ENCODE data around the gene CECR2.

Gene CECR2

DNA sequence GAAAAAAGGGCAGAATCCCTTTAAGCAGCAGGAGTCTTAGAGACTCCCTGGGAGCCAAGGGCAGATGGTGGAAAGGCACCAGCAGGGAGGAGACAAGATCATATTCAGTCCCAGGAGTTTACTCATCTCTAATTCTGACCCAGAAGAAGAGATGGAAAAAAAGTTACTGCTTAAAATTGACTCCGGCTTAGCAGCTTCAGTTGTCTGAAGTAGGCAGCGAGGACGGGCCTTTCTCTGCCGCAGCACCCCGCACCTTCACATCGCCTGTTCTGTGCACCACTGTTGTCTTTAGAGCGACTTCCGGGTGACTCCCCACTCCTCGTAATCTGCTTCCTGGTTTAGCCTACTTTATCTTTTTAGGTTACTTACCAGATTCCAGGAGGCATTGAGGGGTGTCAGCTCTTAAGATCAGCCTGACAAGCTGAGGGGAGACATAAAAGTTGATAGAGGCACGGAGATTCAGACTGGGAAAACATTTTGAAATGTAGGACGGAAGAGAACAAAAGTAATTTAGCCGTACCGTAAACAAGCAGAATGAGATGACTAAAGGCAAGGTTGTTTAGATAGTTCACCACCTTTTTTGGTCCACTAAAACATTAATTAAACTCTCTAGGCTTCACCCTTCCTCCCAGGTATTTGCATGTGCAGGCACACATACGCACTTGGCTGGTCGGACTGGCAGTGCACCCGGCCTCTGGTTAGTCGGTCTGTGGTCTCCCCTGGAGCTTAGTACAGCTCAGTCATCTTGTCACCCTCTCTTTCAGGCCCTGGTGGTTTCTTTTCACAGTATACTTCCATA lies 74.3 kb downstream of the CECR2 start:
- H3K4me1 Mint-ChIP-seq, result no peaks in the 10 kb centered on the region
- no peak overlapping the region for H3K27ac Mint-ChIP-seq
- no peaks in the 10 kb centered on the region for H3K36me3 Mint-ChIP-seq
- no peaks in the 10 kb centered on the region for H3K27me3 Mint-ChIP-seq
- H3K9me3 Mint-ChIP-seq, result no peaks in the 10 kb centered on the region
- H3K4me3 Mint-ChIP-seq, result no peak overlapping the region

DNA sequence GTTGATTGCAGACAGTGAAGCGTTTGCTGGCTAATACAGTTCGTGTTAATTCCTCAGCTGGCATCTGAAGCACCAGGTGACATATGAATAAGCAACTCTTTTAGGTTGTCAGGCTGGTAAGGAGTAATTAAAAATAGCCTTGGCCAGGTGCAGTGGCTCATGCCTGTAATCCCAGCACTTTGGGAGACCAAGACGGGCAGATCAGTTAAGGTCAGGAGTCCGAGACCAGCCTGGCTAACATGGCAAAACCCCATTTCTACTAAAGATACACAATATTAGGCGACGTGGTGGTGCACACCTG lies 74.9 kb downstream of the CECR2 start:
- Mint-ChIP-seq H3K9me3 (no peaks in the 10 kb centered on the region), H3K27ac (no peak overlapping the region), H3K4me1 (no peaks in the 10 kb centered on the region), H3K27me3 (no peaks in the 10 kb centered on the region), H3K36me3 (no peaks in the 10 kb centered on the region), H3K4me3 (no peak overlapping the region)

GRCh38 chr22:17446698-17447097 lies 77.4 kb downstream of the CECR2 start:
- Mint-ChIP-seq H3K27me3 (no peaks in the 10 kb centered on the region), H3K36me3 (no peaks in the 10 kb centered on the region), H3K27ac (no peak overlapping the region), H3K9me3 (no peaks in the 10 kb centered on the region), H3K4me1 (no peaks in the 10 kb centered on the region), H3K4me3 (no peak overlapping the region)

GRCh38 chr22:17451316-17451715 lies 82.1 kb downstream of the CECR2 start:
- no peaks in the 10 kb centered on the region for H3K9me3 Mint-ChIP-seq

DNA sequence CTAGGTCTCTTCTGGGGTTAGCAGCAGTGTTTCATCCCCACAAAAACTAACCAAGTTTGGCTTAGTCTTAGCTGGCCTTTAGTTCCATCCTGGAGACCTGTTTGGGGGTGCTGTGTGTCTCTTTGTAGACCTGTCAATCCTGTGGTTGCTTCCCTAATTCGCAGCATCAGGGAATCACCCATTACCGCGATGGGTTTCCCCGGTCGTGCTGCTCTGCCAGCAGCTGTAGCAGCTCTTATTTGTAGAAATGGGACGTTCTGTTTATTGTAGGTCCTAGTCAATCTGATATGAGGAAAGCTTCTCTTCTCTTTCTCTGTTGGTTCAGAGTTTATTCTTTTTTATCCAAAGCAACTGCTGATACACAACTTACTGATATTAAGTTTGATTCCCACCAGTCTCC lies 91.6 kb downstream of the CECR2 start:
- Mint-ChIP-seq H3K4me1 (no peaks in the 10 kb centered on the region), H3K27ac (no peak overlapping the region), H3K27me3 (no peaks in the 10 kb centered on the region), H3K9me3 (no peaks in the 10 kb centered on the region), H3K36me3 (no peaks in the 10 kb centered on the region), H3K4me3 (no peak overlapping the region)

More at GRCh38 chr22:17451316-17451715, 82.1 kb downstream of the CECR2 start:
- Mint-ChIP-seq H3K36me3 (peaks cover 1% of the 10 kb centered on the region), H3K27me3 (no peaks in the 10 kb centered on the region), H3K4me1 (no peaks in the 10 kb centered on the region), H3K4me3 (no peak overlapping the region), H3K27ac (no peak overlapping the region)

- Mint-ChIP-seq H3K27ac (peak overlapping the region; percentile 27), H3K36me3 (no peaks in the 10 kb centered on the region), H3K9me3 (no peaks in the 10 kb centered on the region), H3K4me1 (no peaks in the 10 kb centered on the region), H3K27me3 (peaks cover 14% of the 10 kb centered on the region), H3K4me3 (no peak overlapping the region)
Measured at GRCh38 chr22:17470880-17471500, 101.7 kb downstream of the CECR2 start.

DNA sequence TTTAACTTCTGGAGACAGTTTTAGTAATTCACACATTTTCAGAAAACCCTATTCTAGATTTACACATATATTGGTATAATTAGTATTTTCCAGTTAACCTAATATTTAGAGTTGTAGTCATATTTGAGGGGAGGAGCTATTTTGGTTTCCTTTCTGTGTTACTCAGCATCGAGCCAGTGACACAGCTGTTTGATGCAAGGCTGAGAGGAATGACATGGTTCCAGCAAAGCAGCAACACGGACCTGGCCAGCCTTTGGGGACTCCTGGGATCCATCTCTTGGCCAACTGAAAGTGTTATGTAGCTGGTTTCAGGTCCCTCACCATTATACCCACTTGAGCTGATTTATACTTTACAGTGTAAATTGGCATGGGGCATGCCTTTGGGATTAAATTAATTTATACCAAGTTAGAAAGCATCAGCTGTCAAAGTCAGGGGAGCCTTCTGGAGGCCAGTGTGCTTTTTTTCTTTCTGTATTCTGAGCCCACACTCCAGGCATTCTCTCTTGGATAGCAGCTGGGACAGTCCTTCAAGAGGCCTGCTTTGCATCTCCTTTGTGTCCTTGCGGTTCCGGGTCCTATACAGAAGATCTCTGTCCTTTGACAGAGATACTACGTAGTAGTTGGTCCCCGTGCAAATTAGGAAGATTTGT lies 102.8 kb downstream of the CECR2 start:
- Mint-ChIP-seq H3K27me3 (peaks cover 11% of the 10 kb centered on the region), H3K9me3 (no peaks in the 10 kb centered on the region)

GRCh38 chr22:17472932-17473331 lies 103.7 kb downstream of the CECR2 start:
- peaks cover 17% of the 10 kb centered on the region for H3K27me3 Mint-ChIP-seq
- no peaks in the 10 kb centered on the region for H3K36me3 Mint-ChIP-seq
- H3K4me1 Mint-ChIP-seq, result no peaks in the 10 kb centered on the region
- H3K9me3 Mint-ChIP-seq, result no peaks in the 10 kb centered on the region
- no peak overlapping the region for H3K4me3 Mint-ChIP-seq
- H3K27ac Mint-ChIP-seq, result no peak overlapping the region

More for the DNA sequence above, 102.8 kb downstream of the CECR2 start:
- H3K36me3 Mint-ChIP-seq, result no peaks in the 10 kb centered on the region
- H3K4me1 Mint-ChIP-seq, result no peaks in the 10 kb centered on the region
- no peak overlapping the region for H3K27ac Mint-ChIP-seq
- no peak overlapping the region for H3K4me3 Mint-ChIP-seq

DNA sequence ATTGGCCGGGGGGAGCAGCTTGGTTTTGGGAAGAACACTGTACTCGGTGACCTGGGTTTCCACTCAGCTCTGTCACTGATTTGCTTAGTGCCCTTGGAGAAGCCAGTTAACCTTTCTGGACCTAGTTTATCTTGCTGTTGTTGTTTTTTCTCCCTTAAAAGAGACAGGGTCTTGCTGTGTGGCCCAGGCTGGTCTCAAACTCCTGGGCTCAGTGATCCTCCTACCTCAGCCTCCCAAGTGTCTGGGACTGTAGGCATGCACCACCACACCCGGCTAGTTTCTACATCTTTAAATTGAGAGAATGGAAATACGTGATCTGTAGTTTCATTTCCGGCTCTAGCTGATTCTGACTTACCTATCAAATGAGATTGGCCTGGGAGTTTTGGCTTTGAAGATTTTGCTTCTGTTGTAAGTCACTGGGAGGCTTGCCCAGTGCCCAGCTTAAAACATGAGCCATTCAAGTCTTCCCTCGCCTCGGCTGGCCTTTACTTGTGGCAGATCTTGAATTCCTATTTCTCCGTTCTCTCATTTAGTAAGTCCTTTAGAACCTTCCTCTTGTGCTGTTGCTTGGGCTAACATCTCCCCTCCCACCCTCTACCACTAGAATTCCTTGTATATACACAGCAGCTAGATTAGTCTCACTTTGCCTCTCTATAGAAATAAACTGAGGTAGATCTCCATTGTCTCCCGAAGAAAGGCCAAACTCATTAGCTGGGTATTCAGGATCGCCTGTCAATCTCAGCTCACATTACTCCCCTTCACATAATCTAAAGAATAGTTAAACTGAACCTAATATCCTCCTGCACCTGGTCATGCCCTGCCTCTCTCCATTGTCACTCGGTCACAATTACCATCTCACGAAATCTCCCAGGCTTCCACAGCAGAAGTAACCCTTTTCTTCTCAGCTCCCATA lies 106.3 kb downstream of the CECR2 start:
- no peak overlapping the region for H3K27ac Mint-ChIP-seq
- H3K36me3 Mint-ChIP-seq, result no peaks in the 10 kb centered on the region
- H3K4me3 Mint-ChIP-seq, result no peak overlapping the region
- no peaks in the 10 kb centered on the region for H3K9me3 Mint-ChIP-seq
- no peaks in the 10 kb centered on the region for H3K4me1 Mint-ChIP-seq
- H3K27me3 Mint-ChIP-seq, result peaks cover 13% of the 10 kb centered on the region

DNA sequence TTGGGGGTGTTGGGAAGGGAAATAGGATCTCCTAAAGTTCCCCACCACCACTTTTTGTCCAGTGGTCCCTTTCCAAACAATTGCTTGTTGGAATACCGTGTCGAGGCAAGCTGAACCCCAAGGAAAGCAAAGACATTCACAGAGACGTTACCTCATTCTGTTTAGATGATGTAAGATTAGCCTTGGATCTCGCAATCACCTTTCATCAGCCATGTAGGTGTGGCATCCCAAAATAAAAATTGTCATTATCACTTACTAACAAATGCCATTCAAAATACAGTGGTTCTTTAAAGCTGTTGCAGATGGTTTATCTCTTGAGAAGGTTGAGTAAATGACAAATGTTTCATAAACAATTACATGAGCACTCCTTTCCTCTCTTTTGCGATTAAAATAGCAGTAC lies 107.6 kb downstream of the CECR2 start:
- peaks cover 10% of the 10 kb centered on the region for H3K27me3 Mint-ChIP-seq
- H3K4me1 Mint-ChIP-seq, result no peaks in the 10 kb centered on the region
- H3K4me3 Mint-ChIP-seq, result no peak overlapping the region
- no peak overlapping the region for H3K27ac Mint-ChIP-seq
- H3K36me3 Mint-ChIP-seq, result no peaks in the 10 kb centered on the region
- H3K9me3 Mint-ChIP-seq, result no peaks in the 10 kb centered on the region

- Mint-ChIP-seq H3K27me3 (peaks cover 9% of the 10 kb centered on the region), H3K4me3 (no peak overlapping the region), H3K9me3 (no peaks in the 10 kb centered on the region), H3K27ac (no peak overlapping the region), H3K36me3 (no peaks in the 10 kb centered on the region), H3K4me1 (no peaks in the 10 kb centered on the region)
Measured at GRCh38 chr22:17477391-17477833, 108.2 kb downstream of the CECR2 start.

GRCh38 chr22:17479135-17479534 lies 109.9 kb downstream of the CECR2 start:
- Mint-ChIP-seq H3K27me3 (peaks cover 8% of the 10 kb centered on the region), H3K4me3 (no peak overlapping the region), H3K9me3 (no peaks in the 10 kb centered on the region), H3K27ac (no peak overlapping the region), H3K36me3 (no peaks in the 10 kb centered on the region), H3K4me1 (no peaks in the 10 kb centered on the region)

DNA sequence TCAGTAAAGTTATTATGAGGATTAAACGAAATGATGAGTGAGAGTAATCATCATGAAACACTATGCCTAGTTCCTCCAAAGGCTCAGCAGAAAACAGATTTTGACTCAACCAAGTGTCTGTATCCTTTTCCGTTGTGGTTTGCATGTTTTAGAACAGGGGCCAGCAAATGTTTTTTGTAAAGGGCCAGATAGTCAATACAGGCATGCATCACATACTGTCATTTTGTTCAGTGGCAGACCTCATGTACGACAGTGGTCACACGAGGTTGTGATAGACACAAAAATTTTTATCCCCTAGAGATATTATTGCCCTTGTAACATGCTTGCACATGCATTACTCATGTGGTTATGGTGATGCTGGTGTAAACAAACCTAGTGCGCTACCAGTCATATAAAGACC lies 112.2 kb downstream of the CECR2 start:
- no peak overlapping the region for H3K4me3 Mint-ChIP-seq
- peaks cover 8% of the 10 kb centered on the region for H3K27me3 Mint-ChIP-seq
- no peaks in the 10 kb centered on the region for H3K4me1 Mint-ChIP-seq
- no peaks in the 10 kb centered on the region for H3K36me3 Mint-ChIP-seq
- no peak overlapping the region for H3K27ac Mint-ChIP-seq
- no peaks in the 10 kb centered on the region for H3K9me3 Mint-ChIP-seq

- Mint-ChIP-seq H3K36me3 (no peaks in the 10 kb centered on the region), H3K4me3 (no peak overlapping the region), H3K9me3 (no peaks in the 10 kb centered on the region), H3K27ac (no peak overlapping the region), H3K27me3 (no peaks in the 10 kb centered on the region), H3K4me1 (no peaks in the 10 kb centered on the region)
Measured at GRCh38 chr22:17483688-17484372, 114.6 kb downstream of the CECR2 start.

DNA sequence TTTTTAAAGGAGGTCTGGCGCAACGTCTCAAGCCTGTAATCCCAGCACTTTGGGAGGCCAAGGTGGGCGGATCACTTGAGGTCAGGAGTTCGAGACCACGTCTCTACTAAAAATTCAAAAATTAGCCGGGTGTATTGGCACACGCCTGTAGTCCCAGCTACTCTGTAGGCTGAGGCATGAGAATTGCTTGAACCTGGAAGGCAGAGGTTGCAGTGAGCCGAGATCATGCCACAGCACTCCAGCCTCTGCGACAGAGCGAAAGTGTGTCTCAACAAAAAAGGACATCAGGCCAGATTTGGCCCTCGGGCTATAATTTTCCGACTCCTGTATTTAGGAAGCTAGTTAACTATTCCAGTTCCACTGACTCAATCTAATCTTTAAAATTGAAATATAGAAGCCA lies 115.3 kb downstream of the CECR2 start:
- no peak overlapping the region for H3K27ac Mint-ChIP-seq
- no peaks in the 10 kb centered on the region for H3K27me3 Mint-ChIP-seq
- no peak overlapping the region for H3K4me3 Mint-ChIP-seq
- H3K4me1 Mint-ChIP-seq, result no peaks in the 10 kb centered on the region
- H3K36me3 Mint-ChIP-seq, result no peaks in the 10 kb centered on the region
- no peaks in the 10 kb centered on the region for H3K9me3 Mint-ChIP-seq

All from activated naive CD4-positive, alpha-beta T cell treated with anti-CD3 and anti-CD28 coated beads, Interleukin-2, amount 50 U/mL, for 24 hours (primary cell).